Osteocyte (in vitro differentiated cells): ENCODE measurements around the gene ZMIZ2. TPM values are rescaled to one million over a fixed set of nuclear protein-coding genes. Genes with fewer than 3 reads are reported as not detected.

Source experiments
- DNase-seq: peaks from one replicate; pipeline ENCODE4 v3.0.0; 2021; ENCODE audit warnings: mixed read lengths; ENCODE audit not compliant: unreplicated experiment; ENCODE audit errors: extremely low spot score
- H3K27ac Mint-ChIP-seq: one replicate; pipeline ENCODE4 v1.8.0; 2021; ENCODE audit warnings: mild to moderate bottlenecking, mixed read lengths; ENCODE audit not compliant: unreplicated experiment
- H3K27me3 Mint-ChIP-seq: one replicate; pipeline ENCODE4 v1.8.0; 2021; ENCODE audit warnings: mixed read lengths; ENCODE audit not compliant: unreplicated experiment
- H3K36me3 Mint-ChIP-seq: one replicate; pipeline ENCODE4 v1.8.0; 2021; ENCODE audit warnings: mixed read lengths; ENCODE audit not compliant: unreplicated experiment
- H3K4me1 Mint-ChIP-seq: one replicate; pipeline ENCODE4 v1.8.0; 2021; ENCODE audit warnings: mixed read lengths; ENCODE audit not compliant: unreplicated experiment
- H3K4me3 Mint-ChIP-seq: one replicate; pipeline ENCODE4 v1.8.0; 2021; ENCODE audit warnings: mild to moderate bottlenecking, moderate library complexity, mixed read lengths; ENCODE audit not compliant: unreplicated experiment
- H3K9me3 Mint-ChIP-seq: one replicate; pipeline ENCODE4 v1.8.0; 2021; ENCODE audit warnings: mixed read lengths; ENCODE audit not compliant: unreplicated experiment
- total RNA-seq: library from RNA; stranded (reverse); gene quantifications from 2 replicates; pipeline ENCODE4 v1.2.1, GENCODE V29; 2021
- TF ChIP-seq, protein P1 (sequence below): fragments of 200-600 bp; sonication (generic); IDR thresholded peaks from 2 replicates; pipeline ENCODE4 v1.5.0; 2021; ENCODE audit warnings: antibody characterized with exemption, mild to moderate bottlenecking, moderate library complexity

Gene ZMIZ2
- total RNA-seq, 1 donor from 2014 or later, result 96.4 TPM

DNA sequence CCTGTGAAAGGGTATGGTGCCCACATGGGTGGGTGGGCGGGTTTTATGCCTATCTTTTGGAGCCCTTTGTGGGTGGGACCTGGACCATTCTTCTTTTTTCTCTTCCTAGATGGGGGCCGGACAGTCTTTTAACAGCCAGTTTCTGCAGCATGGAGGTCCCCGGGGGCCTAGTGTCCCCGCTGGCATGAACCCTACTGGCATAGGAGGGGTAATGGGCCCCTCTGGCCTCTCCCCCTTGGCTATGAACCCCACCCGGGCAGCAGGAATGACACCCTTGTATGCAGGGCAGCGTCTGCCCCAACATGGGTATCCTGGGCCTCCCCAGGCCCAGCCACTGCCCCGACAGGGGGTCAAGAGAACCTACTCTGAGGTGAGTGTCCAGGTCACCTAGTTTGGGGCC is 9.1 kb downstream of the ZMIZ2 start:
- Mint-ChIP-seq H3K4me3 (no peak overlapping the region), H3K27ac (no peak overlapping the region), H3K36me3 (peaks cover 15% of the 10 kb centered on the region), H3K9me3 (no peaks in the 10 kb centered on the region), H3K4me1 (no peaks in the 10 kb centered on the region), H3K27me3 (no peaks in the 10 kb centered on the region)
- TF ChIP-seq, protein P1, sequence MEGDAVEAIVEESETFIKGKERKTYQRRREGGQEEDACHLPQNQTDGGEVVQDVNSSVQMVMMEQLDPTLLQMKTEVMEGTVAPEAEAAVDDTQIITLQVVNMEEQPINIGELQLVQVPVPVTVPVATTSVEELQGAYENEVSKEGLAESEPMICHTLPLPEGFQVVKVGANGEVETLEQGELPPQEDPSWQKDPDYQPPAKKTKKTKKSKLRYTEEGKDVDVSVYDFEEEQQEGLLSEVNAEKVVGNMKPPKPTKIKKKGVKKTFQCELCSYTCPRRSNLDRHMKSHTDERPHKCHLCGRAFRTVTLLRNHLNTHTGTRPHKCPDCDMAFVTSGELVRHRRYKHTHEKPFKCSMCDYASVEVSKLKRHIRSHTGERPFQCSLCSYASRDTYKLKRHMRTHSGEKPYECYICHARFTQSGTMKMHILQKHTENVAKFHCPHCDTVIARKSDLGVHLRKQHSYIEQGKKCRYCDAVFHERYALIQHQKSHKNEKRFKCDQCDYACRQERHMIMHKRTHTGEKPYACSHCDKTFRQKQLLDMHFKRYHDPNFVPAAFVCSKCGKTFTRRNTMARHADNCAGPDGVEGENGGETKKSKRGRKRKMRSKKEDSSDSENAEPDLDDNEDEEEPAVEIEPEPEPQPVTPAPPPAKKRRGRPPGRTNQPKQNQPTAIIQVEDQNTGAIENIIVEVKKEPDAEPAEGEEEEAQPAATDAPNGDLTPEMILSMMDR, result no peak
- DNase-seq, result no peak

DNA sequence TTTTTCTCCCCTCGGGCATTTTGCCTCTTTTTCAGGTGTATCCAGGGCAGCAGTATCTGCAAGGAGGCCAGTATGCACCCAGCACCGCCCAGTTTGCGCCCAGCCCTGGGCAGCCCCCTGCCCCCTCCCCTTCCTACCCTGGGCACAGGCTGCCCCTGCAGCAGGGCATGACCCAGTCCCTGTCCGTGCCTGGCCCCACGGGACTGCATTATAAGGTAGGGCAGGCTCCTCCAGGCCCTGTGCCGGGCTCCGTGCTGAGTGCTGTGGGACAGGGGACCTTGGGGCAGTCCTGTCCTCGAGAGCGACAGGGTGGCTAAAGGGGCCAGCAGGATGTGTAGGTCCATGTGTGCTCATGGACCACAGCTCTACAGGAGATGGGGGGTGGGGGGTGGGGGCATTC is 10.6 kb downstream of the ZMIZ2 start:
- peaks cover 22% of the 10 kb centered on the region for H3K36me3 Mint-ChIP-seq
- no peaks in the 10 kb centered on the region for H3K9me3 Mint-ChIP-seq
- no peak for DNase-seq
- H3K27me3 Mint-ChIP-seq, result no peaks in the 10 kb centered on the region
- H3K4me1 Mint-ChIP-seq, result no peaks in the 10 kb centered on the region
- no peak overlapping the region for H3K4me3 Mint-ChIP-seq
- no peak overlapping the region for H3K27ac Mint-ChIP-seq
- TF ChIP-seq, protein P1, result no peak

DNA sequence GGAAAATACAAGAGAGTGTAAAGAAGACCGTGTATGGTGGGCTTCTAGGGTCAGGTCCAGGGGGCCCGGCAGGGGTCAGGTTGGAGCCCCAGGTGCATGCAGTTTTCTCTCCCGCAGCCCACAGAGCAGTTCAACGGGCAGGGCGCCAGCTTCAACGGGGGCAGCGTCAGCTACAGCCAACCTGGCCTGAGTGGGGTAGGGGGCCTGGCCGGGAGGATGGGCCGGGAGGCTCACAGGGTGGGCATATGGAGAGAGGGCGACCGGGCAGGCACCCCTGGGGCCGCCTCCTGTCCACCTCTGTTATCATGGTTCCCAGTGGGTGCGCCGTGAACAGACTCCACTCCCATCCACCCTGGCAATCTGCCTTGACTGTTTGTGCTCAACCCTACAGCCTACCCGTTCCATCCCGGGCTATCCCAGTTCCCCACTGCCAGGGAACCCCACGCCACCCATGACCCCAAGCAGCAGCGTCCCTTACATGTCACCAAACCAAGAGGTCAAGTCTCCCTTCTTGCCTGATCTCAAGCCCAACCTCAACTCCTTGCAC is 11.5 kb downstream of the ZMIZ2 start:
- Mint-ChIP-seq H3K36me3 (peaks cover 25% of the 10 kb centered on the region), H3K9me3 (no peaks in the 10 kb centered on the region)

GRCh38 chr7:44761207-44762161 is 12.8 kb downstream of the ZMIZ2 start:
- no peaks in the 10 kb centered on the region for H3K27me3 Mint-ChIP-seq
- peaks cover 32% of the 10 kb centered on the region for H3K36me3 Mint-ChIP-seq
- no peak overlapping the region for H3K27ac Mint-ChIP-seq
- H3K4me3 Mint-ChIP-seq, result no peak overlapping the region
- no peaks in the 10 kb centered on the region for H3K9me3 Mint-ChIP-seq
- no peaks in the 10 kb centered on the region for H3K4me1 Mint-ChIP-seq
- no peak for DNase-seq
- TF ChIP-seq, protein P1, result no peak

More for the DNA sequence above, 11.5 kb downstream of the ZMIZ2 start:
- no peaks in the 10 kb centered on the region for H3K4me1 Mint-ChIP-seq
- H3K27me3 Mint-ChIP-seq, result no peaks in the 10 kb centered on the region
- no peak overlapping the region for H3K4me3 Mint-ChIP-seq
- no peak for DNase-seq
- no peak overlapping the region for H3K27ac Mint-ChIP-seq
- TF ChIP-seq, protein P1, result no peak

- TF ChIP-seq, protein P1, result no peak
- Mint-ChIP-seq H3K27me3 (no peaks in the 10 kb centered on the region), H3K9me3 (no peaks in the 10 kb centered on the region), H3K36me3 (peaks cover 32% of the 10 kb centered on the region), H3K27ac (no peak overlapping the region), H3K4me3 (no peak overlapping the region), H3K4me1 (peaks cover 2% of the 10 kb centered on the region)
- no peak for DNase-seq
Measured at GRCh38 chr7:44762300-44762699, 13.7 kb downstream of the ZMIZ2 start.
